ENCODE measurements around the gene HTN1.
"Not testable (repeated sequence)": the region's sequence is repeated elsewhere in the genome, so short reads cannot be mapped to it uniquely, and the experiment has no call there.

HTN1 gene

GRCh38 chr4:70050138-70050537 lies at the start of gene HTN1:
TSS of gene HTN1 (plus strand) at chr4:70050438. CDS start at chr4:70053077, 2,639 bp downstream.
- DNase-seq: not testable (repeated sequence)

- DNase-seq: no peak
Observed at GRCh38 chr4:70000711-70001110, 49.5 kb upstream of the HTN1 start.

GRCh38 chr4:70002507-70002906 lies 47.7 kb upstream of the HTN1 start:
- no peak for DNase-seq

- DNase-seq: no peak
Observed at GRCh38 chr4:70008771-70009170, 41.5 kb upstream of the HTN1 start.

DNA sequence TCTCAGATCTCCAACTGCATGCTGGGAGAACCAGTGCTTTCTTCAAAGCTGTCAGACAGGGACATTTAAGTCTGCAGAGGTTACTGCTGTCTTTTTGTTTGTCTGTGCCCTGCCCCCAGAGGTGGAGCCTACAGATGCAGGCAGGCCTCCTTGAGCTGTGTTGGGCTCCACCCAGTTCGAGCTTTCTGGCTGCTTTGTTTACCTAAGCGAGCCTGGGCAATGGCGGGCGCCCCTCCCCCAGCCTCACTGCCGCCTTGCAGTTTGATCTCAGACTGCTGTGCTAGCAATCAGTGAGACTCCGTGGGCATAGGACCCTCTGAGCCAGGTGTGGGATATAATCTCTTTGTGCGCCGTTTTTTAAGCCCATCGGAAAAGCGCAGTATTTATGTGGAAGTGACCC lies 31.2 kb upstream of the HTN1 start:
- DNase-seq: not testable (repeated sequence)

GRCh38 chr4:70023218-70023617 lies 27.0 kb upstream of the HTN1 start:
- DNase-seq: no peak

DNA sequence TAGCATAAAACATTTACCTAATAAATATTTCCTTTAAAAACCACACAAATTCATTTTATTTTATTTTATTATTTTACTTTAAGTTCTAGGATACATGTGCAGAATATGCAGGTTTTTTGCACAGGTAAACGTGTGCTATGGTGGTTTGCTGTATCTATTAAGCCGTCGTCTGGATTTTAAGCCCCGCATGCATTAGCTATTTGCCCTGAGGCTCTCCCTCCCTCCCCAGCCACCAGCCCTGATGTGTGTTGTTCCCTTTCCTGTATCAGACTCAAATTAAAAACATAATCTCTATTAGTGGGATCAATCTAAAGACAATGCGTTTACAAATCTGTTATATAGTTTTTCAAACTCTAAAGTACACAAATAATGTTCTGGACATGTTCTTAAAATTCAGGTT lies 23.2 kb upstream of the HTN1 start:
- DNase-seq: no peak

DNA sequence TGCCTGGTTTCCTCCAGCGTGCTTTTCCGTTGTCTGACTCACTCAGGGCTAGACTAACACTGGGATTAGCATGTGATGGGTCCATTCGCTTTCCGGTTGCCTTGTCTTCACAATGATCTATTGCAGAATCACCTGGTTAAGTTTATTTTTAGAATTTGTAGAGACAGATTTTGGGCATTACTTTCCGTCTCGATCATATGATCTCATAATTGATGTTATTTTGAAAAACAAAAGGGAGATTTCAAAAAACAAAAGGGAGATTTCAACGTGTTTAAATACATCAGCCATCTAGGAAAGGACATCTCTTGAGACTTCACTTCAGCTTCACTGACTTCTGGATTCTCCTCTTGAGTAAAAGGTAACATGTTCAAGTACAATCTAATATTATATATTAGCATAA lies 22.1 kb upstream of the HTN1 start, which contains the start of gene HTN3:
TSS of gene HTN3 (plus strand) at position 301 of the 400 bp plus-strand sequence. CDS start 2,282 bp downstream, outside the sequence.
- DNase-seq: not testable (repeated sequence)

DNA sequence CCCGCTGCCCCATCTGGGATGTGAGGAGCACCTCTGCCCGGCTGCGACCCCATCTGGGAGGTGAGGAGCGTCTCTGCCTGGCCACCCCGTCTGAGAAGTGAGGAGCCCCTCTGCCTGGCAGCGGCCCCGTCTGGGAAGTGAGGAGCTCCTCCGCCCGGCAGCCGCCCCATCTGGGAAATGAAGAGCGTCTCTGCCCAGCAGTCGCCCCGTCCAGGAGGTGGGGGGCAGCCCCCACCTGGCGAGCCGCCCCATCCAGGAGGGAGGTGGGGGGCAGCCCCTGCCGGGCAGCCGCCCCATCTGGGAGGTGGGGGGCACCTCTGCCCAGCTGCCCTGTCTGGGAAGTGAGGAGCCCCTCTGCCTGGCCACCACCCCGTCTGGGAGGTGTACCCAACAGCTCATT lies 12.7 kb upstream of the HTN1 start:
- DNase-seq: not testable (repeated sequence)

- DNase-seq: not testable (repeated sequence)
Observed at GRCh38 chr4:70039928-70040327, 10.3 kb upstream of the HTN1 start.

DNA sequence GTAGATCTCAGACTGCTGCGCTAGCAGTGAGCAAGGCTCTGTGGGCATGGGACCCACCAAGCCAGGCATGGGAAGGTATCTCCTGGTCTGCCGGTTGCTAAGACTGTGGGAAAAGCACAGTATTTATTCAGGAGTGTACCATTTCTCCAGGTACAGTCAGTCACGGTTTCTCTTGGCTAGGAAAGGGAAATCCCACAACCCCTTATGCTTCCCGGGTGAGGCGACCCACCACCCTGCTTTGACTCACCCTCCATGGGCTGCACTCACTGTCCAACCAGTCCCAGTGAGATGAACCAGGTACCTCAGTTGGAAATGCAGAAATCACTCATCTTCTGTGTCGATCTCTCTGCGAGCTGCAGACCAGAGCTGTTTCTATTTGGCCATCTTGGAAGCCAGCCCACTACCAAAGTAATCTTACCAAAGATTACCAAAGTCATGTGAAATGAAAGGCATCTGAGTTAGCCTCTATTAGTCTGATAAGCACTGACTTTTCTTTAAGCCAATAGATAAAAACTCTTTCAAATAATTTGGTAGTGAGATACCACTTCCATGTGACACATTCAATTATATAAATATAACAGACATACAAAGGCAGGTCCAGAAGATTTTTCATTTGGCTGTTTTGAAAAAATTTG lies 8.5 kb upstream of the HTN1 start:
- DNase-seq: no peak

DNA sequence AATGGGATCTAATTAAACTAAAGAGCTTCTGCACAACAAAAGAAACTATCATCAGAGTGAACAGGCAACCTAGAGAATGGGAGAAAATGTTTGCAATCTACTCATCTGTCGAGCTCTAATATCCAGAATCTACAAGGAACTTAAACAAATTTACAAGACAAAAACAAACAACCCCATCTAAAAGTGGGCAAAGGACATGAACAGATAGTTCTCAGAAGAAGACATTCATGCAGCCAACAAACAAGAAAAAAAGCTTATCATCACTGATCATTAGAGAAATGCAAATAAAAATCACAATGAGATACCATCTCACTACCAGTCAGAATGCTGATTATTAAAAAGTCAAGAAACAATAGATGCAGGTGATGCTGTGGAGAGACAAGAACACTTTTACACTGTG lies 6.3 kb downstream of the HTN1 start:
- DNase-seq: not testable (repeated sequence)

DNA sequence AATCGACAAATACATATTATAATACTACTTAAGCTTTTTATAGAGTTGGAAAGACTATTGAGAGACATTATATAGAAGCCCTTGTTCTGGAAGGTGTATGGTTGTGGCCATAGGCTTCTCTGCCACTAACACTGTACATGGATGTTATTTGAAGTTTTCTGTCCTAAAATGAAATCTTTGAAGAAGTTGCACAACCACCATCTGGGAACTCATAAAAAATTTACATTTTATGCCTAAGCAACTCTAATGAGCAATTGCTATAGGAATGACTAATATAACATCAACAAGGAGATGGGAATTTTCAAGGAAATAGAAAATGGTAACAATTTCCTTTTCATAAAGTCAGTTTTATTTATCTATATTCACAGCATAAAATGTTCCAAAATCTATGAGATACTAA lies 7.4 kb downstream of the HTN1 start:
- no peak for DNase-seq

DNA sequence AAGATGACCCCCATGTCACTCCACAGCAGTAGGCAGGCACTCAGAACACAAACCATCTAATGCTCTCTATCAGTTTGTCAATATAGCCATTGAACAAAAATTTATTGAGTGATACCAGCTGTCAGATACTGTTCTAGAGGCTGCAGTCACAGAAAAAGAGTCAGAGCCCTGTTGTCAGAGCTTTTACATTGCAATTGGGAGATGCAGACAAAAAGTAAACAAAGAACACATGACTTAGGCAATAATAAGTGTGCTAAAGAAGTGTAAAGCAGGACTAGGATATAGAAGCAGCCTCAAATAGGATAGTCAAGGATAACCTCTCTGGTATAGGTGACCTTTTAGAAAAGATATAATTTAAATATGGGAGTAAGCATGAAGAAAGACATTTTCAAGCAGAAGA lies 8.9 kb downstream of the HTN1 start:
- no peak for DNase-seq

DNA sequence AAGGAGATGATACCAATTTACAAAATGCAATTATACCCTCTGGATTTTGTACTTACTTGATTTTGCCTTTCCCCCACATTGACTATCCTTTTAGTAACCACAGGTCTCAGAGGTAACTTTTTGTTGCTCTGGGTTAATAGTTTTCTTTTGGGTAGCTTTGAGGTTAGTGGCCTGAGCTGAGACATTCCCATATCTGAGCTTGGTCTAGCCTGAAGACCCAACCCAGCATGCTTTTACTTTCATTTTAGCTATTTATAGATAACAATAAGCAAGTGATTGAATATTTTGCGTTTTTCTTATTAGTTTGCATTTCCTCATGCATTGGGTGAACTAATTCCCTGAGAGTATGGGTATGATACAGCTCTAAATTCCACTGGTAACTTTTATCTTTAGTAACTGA lies 11.8 kb downstream of the HTN1 start:
- DNase-seq: no peak

DNA sequence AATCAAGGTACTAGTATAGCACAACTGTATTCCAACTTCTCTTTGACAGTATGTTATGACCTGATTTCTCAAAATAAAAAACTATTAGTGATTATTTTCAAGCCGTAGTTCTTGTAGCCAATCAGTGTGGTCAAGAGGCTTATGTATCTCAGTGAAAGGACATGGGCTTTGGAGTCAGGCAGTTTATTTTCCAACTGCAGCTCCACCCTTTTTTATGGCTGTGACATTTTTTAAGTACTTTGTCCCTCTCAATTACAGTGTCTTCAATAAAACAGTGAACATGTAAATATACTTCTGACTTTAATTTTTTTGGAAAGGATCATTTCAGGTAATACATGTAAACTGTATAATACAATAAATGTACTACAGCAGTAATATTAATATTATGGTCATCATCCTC lies 30.0 kb downstream of the HTN1 start:
- DNase-seq: no peak

DNA sequence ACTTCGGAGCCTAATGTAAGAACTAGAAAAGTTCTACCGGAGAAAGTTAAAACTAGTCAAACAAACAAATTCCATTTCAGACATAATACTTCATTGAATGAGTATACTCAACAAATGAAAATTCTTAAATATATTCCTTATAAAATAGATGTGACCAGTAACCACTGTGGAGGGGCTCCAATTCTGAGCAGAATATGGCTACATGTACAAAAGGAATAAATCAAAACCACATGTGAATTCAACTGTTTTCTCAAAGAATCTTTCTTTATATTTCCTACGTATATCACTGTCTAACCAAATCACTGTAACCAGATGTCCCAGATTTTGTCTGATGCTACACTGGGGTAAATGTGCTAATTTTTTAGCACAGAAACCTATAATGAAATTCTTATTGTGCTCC lies 49.0 kb downstream of the HTN1 start:
- no peak for DNase-seq
